ENCODE data around the gene KRT33A.

- TF ChIP-seq CTCF (IDR thresholded peaks at IDR 0.05; ENCODE audit: low read depth, low read length, missing input control), result no peak
- TF ChIP-seq YY1 (IDR thresholded peaks at IDR 0.05), result no peak
Measured at GRCh38 chr17:41386227-41386626, 35.6 kb upstream of the KRT33A start.
